ENCODE measurements around the gene LYRM9. TPM values are rescaled to one million over a fixed set of nuclear protein-coding genes. Genes with fewer than 3 reads are reported as not detected.
"Not testable (repeated sequence)": the region's sequence is repeated elsewhere in the genome, so short reads cannot be mapped to it uniquely, and the experiment has no call there.

Gene LYRM9
- total RNA-seq, 1 donor = 9.7 TPM

DNA sequence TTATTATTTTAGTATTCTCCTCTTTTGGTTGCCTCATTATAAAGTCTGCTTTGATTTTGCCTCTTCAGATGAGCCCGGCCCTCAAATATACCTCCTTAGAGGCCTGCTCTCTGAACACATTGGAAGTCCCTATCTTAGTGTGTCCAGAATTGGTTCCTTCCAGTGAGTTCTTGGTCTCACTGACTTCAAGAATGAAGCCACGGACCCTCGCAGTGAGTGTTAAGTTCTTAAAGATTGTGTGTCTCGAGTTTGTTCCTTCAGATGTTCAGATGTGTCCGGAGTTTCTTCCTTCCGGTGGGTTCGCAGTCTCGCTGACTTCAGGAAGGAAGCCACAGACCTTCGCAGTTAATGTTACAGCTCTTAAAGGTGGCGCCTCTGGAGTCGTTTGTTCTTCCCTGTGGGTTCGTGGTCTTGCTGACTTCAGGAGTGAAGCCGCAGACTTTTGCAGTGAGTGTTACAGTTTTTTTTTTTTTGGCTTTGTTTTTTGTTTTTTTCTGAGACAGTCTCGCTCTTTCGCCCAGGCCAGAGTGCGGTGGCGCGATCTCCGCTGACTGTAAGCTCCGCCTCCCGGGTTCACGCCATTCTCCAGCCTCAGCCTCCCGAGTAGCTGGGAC lies 47.0 kb downstream of the LYRM9 start:
- H3K4me3 ChIP-seq (ENCODE audit: low read depth, low read length) = no peak overlapping the region
- TF ChIP-seq, protein P1, sequence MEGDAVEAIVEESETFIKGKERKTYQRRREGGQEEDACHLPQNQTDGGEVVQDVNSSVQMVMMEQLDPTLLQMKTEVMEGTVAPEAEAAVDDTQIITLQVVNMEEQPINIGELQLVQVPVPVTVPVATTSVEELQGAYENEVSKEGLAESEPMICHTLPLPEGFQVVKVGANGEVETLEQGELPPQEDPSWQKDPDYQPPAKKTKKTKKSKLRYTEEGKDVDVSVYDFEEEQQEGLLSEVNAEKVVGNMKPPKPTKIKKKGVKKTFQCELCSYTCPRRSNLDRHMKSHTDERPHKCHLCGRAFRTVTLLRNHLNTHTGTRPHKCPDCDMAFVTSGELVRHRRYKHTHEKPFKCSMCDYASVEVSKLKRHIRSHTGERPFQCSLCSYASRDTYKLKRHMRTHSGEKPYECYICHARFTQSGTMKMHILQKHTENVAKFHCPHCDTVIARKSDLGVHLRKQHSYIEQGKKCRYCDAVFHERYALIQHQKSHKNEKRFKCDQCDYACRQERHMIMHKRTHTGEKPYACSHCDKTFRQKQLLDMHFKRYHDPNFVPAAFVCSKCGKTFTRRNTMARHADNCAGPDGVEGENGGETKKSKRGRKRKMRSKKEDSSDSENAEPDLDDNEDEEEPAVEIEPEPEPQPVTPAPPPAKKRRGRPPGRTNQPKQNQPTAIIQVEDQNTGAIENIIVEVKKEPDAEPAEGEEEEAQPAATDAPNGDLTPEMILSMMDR (IDR thresholded peaks at IDR 0.05; ENCODE audit: insufficient read depth, low read length) = no peak
- no peak for DNase-seq (ENCODE audit: low read depth)

DNA sequence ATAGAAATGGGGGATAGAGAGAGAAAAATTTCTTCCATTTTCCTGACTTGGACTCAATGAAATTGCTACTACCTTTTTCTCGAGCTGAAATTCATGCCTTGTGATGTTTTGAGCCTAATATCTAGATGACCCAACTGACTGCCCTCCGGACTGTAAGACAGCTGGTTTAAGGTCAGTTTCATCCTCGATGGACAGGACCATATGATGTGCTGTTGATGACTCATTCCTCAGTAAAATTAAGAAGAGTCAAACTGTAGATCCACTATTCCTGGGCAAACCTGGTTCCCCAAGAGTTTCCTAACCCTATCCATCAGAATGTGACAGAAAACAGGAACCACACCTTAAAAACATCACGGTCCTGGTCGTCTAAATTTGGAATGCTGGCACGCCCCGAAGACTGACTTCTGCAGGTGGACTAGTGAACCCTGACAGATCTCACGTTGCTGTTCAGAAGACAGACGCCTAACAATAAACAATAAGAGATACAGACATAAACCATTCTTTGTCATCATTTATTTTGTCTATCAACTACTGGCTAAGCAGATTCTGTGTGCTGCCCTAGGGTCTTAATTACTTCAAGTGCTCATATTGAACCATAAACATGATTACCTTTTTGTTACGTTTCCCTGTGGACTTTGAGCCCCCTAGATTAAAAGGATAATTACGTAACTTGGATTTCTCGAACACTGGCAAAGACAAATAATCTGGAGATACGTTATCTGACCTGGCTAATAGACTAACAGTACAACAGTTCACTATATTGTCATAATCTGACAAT lies 47.7 kb downstream of the LYRM9 start:
- TF ChIP-seq, protein P1 (IDR thresholded peaks at IDR 0.05; ENCODE audit: insufficient read depth, low read length) = no peak
- no peak for DNase-seq (ENCODE audit: low read depth)
- no peak overlapping the region for H3K4me3 ChIP-seq (ENCODE audit: low read depth, low read length)

DNA sequence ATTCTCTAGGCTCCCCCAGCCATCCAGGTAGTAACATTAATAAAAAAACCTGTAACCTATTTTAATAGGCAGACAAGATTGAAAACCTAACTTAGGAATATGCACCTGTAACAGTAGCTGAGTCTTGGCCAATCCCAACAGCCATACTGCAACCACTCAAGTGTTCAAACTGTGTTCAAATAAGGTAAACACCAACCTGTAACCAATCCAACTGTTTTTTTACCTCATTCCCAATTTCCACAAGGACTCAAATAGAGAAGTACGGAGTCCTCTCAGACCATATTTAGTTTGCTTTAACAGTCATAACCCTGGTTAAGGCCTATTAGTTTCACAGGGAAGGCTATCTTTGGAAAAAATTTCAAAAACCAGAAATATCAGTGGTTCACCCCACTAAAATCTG lies 52.5 kb downstream of the LYRM9 start:
- H3K4me3 ChIP-seq (ENCODE audit: low read depth, low read length) = no peak overlapping the region
- TF ChIP-seq, protein P1 (IDR thresholded peaks at IDR 0.05; ENCODE audit: insufficient read depth, low read length) = no peak
- no peak for DNase-seq (ENCODE audit: low read depth)

DNA sequence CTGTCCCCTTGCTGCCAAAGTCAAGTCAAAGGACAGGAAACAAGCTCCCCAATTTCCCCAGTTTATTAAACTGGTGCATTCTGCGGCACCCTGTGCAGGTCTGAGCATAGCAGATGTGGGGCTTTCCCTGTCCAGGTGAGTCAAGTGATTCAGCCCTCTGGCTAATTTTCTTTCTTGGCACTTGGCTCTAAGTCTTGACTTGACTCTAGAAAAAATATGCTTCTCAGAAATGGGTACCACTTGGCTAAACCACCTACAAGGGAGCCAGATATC lies 52.8 kb downstream of the LYRM9 start:
- not testable (repeated sequence) for H3K4me3 ChIP-seq (ENCODE audit: low read depth, low read length); DNase-seq (ENCODE audit: low read depth)

DNA sequence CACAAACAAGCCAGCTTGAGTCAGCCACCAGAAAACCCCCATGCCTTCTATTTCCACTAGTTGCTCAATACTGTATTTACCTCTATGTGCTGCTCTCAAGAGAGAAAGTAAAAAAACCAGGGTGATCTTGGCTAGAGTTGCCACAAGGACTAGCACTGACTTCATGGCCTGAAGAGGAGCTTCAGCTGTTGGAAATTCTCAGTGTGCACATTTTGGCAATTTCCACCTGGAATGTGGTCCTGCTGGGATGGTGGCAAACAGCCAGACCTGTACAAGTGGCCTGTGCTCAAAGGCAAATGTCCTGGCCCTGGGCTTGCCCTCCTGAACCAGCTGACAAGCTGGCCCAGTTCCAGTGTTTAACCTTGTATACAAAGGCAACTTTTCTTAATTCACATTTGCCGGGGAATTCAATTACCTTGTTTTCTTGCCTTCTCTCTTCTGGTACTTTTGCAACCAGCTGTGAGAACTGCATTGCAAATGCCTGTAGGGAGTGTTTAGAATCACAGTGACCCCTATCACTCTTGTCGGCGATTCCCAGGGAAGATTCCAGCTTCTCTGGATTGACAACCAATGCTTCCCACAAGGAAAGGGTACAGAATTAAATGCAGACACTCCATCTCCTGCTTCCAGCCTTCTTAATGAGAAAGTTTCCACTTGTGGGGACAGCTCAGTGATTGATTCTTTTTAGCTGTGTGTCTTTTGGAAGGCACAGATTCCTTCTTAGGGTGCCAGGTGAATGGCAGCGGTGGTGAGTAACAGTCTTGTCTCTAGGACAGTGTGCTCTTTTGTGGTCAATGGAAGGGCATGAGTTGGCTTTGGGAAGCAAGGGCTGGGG lies 53.4 kb downstream of the LYRM9 start:
- not testable (repeated sequence) for H3K4me3 ChIP-seq (ENCODE audit: low read depth, low read length); DNase-seq (ENCODE audit: low read depth)

DNA sequence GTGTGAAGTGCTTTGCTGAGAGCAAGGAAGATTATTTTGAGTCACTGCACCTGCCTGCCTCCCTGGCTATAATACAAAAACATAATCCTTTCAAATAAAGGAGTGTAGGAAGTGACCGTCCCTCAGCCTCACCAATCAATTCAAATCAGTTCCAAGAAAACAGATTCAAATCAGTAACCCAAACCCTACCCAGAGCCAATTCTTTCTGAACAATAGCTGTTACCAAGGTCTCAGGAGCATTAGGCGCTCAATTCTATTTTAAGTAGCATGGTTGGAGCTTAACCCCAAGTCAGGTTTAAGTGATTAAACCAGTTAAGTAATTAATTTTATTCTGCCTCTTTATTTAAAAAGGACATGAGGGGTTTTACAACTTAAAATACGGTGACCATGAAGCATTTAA lies 54.6 kb downstream of the LYRM9 start:
- H3K4me3 ChIP-seq (ENCODE audit: low read depth, low read length) = not testable (repeated sequence)

DNA sequence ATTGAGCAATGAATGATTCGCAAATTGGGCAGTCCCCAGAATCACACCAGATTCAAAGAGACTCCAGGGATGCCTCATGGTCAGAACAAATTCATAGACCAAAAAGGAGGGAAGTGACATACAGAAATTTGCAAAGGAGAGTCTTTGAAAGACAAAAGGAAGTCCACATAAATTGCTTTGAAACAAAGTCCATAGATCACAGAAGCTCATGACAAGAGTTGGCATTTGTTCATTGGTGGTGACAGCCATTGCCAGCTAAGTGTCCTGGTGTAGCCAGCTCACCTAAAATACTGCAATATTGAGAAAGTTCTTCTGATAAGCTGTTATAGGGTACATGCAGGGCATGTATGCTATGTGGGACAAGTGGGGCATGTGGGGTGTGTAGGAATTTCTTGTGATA lies 55.4 kb downstream of the LYRM9 start:
- H3K4me3 ChIP-seq (ENCODE audit: low read depth, low read length); DNase-seq (ENCODE audit: low read depth): not testable (repeated sequence)

More for the DNA sequence above, 54.6 kb downstream of the LYRM9 start:
- DNase-seq (ENCODE audit: low read depth) = not testable (repeated sequence)

DNA sequence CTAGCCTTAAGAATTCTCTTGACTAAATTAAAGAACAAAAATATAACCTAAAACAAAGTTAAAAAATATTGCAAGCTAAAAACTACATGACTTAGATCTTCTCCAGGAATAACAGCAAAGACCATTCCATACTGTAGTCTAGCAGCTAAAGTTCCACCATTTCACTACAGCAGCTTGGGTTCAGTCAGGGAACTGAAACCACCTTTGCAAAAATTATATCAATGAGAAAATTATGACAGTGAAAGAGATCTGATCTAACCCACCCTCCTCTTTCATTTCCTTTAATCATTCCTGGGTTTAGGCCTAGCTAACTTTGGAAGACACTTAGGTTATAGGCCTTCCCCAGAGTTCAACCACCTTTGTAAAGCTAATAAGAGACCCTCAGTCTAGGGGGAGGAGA lies 56.5 kb downstream of the LYRM9 start:
- H3K4me3 ChIP-seq (ENCODE audit: low read depth, low read length) = no peak overlapping the region
- DNase-seq (ENCODE audit: low read depth) = no peak
- TF ChIP-seq, protein P1 (IDR thresholded peaks at IDR 0.05; ENCODE audit: insufficient read depth, low read length) = no peak

DNA sequence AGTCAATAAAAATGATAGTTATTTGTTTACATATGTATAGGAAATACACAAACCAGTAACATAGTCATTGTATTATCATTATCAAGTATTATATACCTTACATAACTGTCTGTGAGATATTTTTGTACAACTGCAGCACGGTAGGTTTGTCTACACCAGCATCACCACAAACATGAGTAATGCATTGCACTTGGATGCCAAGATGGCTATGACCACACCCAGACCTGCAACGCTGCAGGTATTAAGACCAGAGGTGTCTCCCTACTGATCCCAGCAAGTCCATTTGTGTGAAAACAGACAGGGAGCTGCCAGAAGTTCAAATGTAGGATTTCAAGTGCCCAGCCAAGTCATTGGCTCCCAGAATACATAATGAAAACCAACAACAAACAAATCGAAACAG lies 58.6 kb downstream of the LYRM9 start:
- H3K4me3 ChIP-seq (ENCODE audit: low read depth, low read length) = no peak overlapping the region
- TF ChIP-seq, protein P1 (IDR thresholded peaks at IDR 0.05; ENCODE audit: insufficient read depth, low read length) = no peak
- DNase-seq (ENCODE audit: low read depth) = no peak
